HepG2 (cell line): ENCODE results near the gene COX6A2. TPM values are rescaled to one million over a fixed set of nuclear protein-coding genes. Genes with fewer than 3 reads are reported as not detected.

Source experiments
- FOXO1 ChIP-seq: sonication (generic); formaldehyde crosslinking; IDR thresholded peaks from 2 replicates; pipeline ENCODE4 v1.4.0; 2020; ENCODE audit warnings: missing genetic modification reagents
- FUBP1 ChIP-seq: sonication (generic); formaldehyde crosslinking; IDR thresholded peaks from 2 replicates; pipeline ENCODE4 v1.5.1; 2020; ENCODE audit warnings: missing genetic modification reagents, mild to moderate bottlenecking, borderline replicate concordance
- HOXA3 ChIP-seq: sonication (generic); formaldehyde crosslinking; IDR thresholded peaks from 2 replicates; pipeline ENCODE4 v1.5.0; 2020; ENCODE audit warnings: missing genetic modification reagents
- HOXA5 ChIP-seq: sonication (generic); formaldehyde crosslinking; IDR thresholded peaks from 2 replicates; pipeline ENCODE4 v1.4.0; 2020; ENCODE audit warnings: missing genetic modification reagents
- IRF9 ChIP-seq: sonication (generic); formaldehyde crosslinking; IDR thresholded peaks from 2 replicates; pipeline ENCODE4 v1.8.0; 2022; ENCODE audit warnings: missing genetic modification reagents, mild to moderate bottlenecking, borderline replicate concordance
- SMC3 ChIP-seq: IDR thresholded peaks from 2 replicates; pipeline ENCODE4 v1.6.1; 2011; ENCODE audit warnings: low read length, improper control_type of control experiment
- SSRP1 ChIP-seq: IDR thresholded peaks from 2 replicates; pipeline ENCODE4 v1.6.1; 2016; ENCODE audit warnings: control low read depth
- TBL1XR1 ChIP-seq: fragments of 150-350 bp; IDR thresholded peaks from 2 replicates; pipeline ENCODE4 v1.6.1; 2014; ENCODE audit warnings: borderline replicate concordance, low read length; ENCODE audit not compliant: partially characterized antibody
- TBX2 ChIP-seq: sonication (generic); formaldehyde crosslinking; IDR thresholded peaks from 2 replicates; pipeline ENCODE4 v1.5.0; 2020; ENCODE audit warnings: missing genetic modification reagents, mild to moderate bottlenecking, borderline replicate concordance
- XRCC5 ChIP-seq: fragments of 200-400 bp; formaldehyde crosslinking; optimal IDR thresholded peaks from 2 replicates; pipeline ENCODE3; 2017; ENCODE audit warnings: mild to moderate bottlenecking, low read length
- ZBTB25 ChIP-seq: IDR thresholded peaks from 2 replicates; pipeline ENCODE4 v1.6.1; 2018; ENCODE audit warnings: missing genetic modification reagents
- ZGPAT ChIP-seq: IDR thresholded peaks from 2 replicates; pipeline ENCODE4 v1.6.1; 2016; ENCODE audit warnings: mild to moderate bottlenecking
- ZNF317 ChIP-seq: sonication (generic); formaldehyde crosslinking; IDR thresholded peaks from 2 replicates; pipeline ENCODE4 v1.5.0; 2020; ENCODE audit warnings: mild to moderate bottlenecking, missing genetic modification reagents
- ZXDC ChIP-seq: sonication (generic); formaldehyde crosslinking; IDR thresholded peaks from 2 replicates; pipeline ENCODE4 v1.5.0; 2020; ENCODE audit warnings: mild to moderate bottlenecking, missing genetic modification reagents
- polyA plus RNA-seq, 8 experiments: library from polyadenylated mRNA; depleted of rRNA in 3 of 8; stranded (reverse) in 7 of 8; unstranded in 1 of 8; fragments of >200 nt; fragmentation: Illumina TruSeq in 4 of 8; extraction: Trizol in 4 of 8; gene quantifications; 2 replicates each; pipeline versions ENCODE4 v1.2.1 to v1.2.3, GENCODE V29; 2011 to 2016; ENCODE audit warnings: low read depth in 4 of 8, missing spikeins in 1 of 8, mixed read lengths in 1 of 8; ENCODE audit not compliant: insufficient read depth in 1 of 8
- total RNA-seq, 5 experiments: library from RNA; depleted of rRNA; stranded (reverse); fragments of >200 nt; fragmentation: Illumina TruSeq; extraction: Trizol; gene quantifications; 2 replicates each; pipeline ENCODE4 v1.2.3, GENCODE V29; 2016; ENCODE audit warnings: low read depth in 1 of 5
- TF ChIP-seq, protein P1 (sequence below): sonication (generic); formaldehyde crosslinking; IDR thresholded peaks from 2 replicates; pipeline ENCODE4 v1.4.0; 2020; ENCODE audit warnings: missing genetic modification reagents, borderline replicate concordance
- TF ChIP-seq, protein P2 (sequence below): IDR thresholded peaks from 2 replicates; pipeline ENCODE4 v1.6.1; 2016; ENCODE audit warnings: missing compliant biosample characterization, missing genetic modification reagents, borderline replicate concordance
- TF ChIP-seq, protein P3 (sequence below): sonication (generic); formaldehyde crosslinking; IDR thresholded peaks from 2 replicates; pipeline ENCODE4 v1.5.0; 2020; ENCODE audit warnings: missing genetic modification reagents, mild to moderate bottlenecking, borderline replicate concordance

Gene COX6A2
- total and polyA plus RNA-seq, 2 of the 13 experiments (the other 11 are each of a cell fraction or from before 2014, with no cell fraction given) = not detected

DNA sequence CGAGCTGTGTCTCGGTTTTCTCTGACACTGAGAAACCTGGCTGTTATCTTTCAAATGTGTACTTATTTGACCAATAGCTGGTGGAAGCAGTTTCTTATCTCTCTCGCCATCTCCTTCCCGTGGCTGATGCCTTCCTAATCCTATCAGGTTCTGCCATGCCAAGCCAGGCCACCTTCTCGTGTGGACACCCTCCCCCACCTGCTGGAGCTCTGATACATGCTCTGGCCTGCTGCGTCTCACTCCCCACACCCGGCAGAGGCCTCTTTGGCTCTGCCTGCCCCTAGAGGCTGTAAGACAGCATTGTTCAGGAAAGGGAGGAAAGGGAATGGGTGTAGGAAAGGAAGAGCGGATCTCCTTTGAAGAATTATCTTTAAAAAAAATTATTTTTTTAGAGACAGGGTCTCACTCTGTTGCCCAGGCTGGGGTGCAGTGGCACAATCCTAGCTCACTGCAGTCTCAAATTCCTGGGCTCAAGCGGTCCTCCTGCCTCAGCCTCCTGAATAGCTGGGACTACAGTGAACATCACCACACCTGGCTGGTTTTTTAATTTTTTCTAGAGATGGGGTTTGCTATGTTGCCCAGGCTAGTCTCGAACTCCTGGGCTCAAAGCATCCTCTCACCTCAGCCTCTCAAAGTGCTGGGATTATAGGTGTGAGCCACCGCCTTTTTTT lies 23.7 kb upstream of the COX6A2 start (continued):
- no peak for TF ChIP-seq FUBP1 (CRISPR knock-in tag)
- TF ChIP-seq, protein P1, sequence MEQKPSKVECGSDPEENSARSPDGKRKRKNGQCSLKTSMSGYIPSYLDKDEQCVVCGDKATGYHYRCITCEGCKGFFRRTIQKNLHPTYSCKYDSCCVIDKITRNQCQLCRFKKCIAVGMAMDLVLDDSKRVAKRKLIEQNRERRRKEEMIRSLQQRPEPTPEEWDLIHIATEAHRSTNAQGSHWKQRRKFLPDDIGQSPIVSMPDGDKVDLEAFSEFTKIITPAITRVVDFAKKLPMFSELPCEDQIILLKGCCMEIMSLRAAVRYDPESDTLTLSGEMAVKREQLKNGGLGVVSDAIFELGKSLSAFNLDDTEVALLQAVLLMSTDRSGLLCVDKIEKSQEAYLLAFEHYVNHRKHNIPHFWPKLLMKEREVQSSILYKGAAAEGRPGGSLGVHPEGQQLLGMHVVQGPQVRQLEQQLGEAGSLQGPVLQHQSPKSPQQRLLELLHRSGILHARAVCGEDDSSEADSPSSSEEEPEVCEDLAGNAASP (CRISPR knock-in tag) = peak; percentile 56; the same call in 1 of the 2 replicates
- TF ChIP-seq ZBTB25 (CRISPR knock-in tag) = 0 out of 2 replicates have a peak, but pooled peaks have one; percentile 33
- TF ChIP-seq, protein P2, sequence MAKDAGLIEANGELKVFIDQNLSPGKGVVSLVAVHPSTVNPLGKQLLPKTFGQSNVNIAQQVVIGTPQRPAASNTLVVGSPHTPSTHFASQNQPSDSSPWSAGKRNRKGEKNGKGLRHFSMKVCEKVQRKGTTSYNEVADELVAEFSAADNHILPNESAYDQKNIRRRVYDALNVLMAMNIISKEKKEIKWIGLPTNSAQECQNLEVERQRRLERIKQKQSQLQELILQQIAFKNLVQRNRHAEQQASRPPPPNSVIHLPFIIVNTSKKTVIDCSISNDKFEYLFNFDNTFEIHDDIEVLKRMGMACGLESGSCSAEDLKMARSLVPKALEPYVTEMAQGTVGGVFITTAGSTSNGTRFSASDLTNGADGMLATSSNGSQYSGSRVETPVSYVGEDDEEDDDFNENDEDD (CRISPR knock-in tag) = no peak
- 0 out of 2 replicates have a peak, but pooled peaks have one; percentile 33 for TF ChIP-seq FOXO1 (CRISPR knock-in tag)
- peak; percentile 98 for TF ChIP-seq XRCC5
- TF ChIP-seq SSRP1 (CRISPR knock-in tag) = peak; percentile 86; the same call in 1 of the 2 replicates
- TF ChIP-seq SMC3 = no peak; the same call in none of the 2 replicates
- TF ChIP-seq TBL1XR1 = no peak
- TF ChIP-seq HOXA5 (CRISPR knock-in tag) = no peak
- TF ChIP-seq IRF9 (CRISPR knock-in tag) = peak; percentile 35; the same call in 1 of the 2 replicates
- TF ChIP-seq ZGPAT (CRISPR knock-in tag) = peak; percentile 64
- no peak for TF ChIP-seq ZXDC (CRISPR knock-in tag)
- TF ChIP-seq TBX2 (CRISPR knock-in tag) = no peak
- no peak for TF ChIP-seq ZNF317 (CRISPR knock-in tag)
- TF ChIP-seq HOXA3 (CRISPR knock-in tag) = no peak
- TF ChIP-seq, protein P3, sequence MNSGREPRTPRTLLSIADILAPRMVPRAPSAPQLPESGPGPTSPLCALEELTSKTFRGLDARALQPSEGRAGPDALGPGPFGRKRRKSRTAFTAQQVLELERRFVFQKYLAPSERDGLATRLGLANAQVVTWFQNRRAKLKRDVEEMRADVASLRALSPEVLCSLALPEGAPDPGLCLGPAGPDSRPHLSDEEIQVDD (CRISPR knock-in tag) = no peak
